ENCODE measurements around the gene MAMDC2.

The MAMDC2 gene

DNA sequence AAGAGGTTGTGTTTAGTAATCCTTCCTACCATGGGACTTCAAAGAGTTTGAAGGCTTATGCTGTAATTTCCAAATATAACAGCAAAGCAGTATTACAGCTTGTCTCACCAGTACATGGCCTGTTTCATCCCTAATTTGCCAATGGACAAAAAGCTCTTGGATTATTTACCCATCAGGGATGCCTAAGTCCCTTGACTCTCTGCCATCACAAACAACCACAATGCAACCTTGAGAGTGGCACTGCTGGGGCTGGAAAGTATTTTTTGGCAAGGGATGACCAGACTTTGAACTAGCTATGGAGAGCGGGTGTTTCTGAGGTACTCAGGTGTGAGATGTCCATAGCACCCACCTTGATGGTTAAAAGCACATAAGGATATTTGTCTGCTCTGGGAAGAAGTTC lies 9.1 kb downstream of the MAMDC2 start:
- TF ChIP-seq, protein P1, sequence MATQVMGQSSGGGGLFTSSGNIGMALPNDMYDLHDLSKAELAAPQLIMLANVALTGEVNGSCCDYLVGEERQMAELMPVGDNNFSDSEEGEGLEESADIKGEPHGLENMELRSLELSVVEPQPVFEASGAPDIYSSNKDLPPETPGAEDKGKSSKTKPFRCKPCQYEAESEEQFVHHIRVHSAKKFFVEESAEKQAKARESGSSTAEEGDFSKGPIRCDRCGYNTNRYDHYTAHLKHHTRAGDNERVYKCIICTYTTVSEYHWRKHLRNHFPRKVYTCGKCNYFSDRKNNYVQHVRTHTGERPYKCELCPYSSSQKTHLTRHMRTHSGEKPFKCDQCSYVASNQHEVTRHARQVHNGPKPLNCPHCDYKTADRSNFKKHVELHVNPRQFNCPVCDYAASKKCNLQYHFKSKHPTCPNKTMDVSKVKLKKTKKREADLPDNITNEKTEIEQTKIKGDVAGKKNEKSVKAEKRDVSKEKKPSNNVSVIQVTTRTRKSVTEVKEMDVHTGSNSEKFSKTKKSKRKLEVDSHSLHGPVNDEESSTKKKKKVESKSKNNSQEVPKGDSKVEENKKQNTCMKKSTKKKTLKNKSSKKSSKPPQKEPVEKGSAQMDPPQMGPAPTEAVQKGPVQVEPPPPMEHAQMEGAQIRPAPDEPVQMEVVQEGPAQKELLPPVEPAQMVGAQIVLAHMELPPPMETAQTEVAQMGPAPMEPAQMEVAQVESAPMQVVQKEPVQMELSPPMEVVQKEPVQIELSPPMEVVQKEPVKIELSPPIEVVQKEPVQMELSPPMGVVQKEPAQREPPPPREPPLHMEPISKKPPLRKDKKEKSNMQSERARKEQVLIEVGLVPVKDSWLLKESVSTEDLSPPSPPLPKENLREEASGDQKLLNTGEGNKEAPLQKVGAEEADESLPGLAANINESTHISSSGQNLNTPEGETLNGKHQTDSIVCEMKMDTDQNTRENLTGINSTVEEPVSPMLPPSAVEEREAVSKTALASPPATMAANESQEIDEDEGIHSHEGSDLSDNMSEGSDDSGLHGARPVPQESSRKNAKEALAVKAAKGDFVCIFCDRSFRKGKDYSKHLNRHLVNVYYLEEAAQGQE (IDR thresholded peaks at IDR 0.05; ENCODE audit: insufficient read depth in 1 of 2, low read depth in 2 of 2, low read length in 2 of 2): no peak
- no peak for TF ChIP-seq SIN3A (IDR thresholded peaks at IDR 0.05; ENCODE audit: borderline replicate concordance, insufficient read depth, low read length)
- no peak for TF ChIP-seq FOXP2 (optimal IDR thresholded peaks at IDR 0.05; ENCODE audit: borderline replicate concordance, extremely low read depth, extremely low read length, insufficient read depth)
- TF ChIP-seq TAF1 (IDR thresholded peaks at IDR 0.05; ENCODE audit: borderline replicate concordance, insufficient read depth, low read length): no peak
- TF ChIP-seq POLR2AphosphoS5 (IDR thresholded peaks at IDR 0.05; ENCODE audit: low read depth, low read length): no peak

DNA sequence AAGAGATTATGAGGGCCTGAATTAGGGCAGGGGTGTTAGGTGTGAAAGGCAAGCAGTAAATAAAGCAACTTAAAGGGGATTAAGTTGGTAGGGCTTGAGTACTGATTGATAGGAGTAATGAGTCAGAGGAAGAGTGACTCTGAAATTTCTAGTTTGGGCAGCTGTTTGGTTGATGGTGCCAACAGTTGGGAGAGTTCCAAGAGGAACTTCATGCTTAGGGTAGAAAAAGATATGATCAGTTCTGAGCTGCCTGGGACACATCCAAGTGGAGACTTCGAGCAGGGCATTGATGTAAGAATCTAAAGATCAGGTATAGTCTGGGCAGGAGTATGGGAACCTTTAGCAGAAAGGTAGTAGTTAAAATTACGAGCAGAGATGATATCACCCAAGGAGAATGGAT lies 10.2 kb downstream of the MAMDC2 start:
- TF ChIP-seq, protein P1 (IDR thresholded peaks at IDR 0.05; ENCODE audit: insufficient read depth in 1 of 2, low read depth in 2 of 2, low read length in 2 of 2): no peak
- TF ChIP-seq SIN3A (IDR thresholded peaks at IDR 0.05; ENCODE audit: borderline replicate concordance, insufficient read depth, low read length) (no peak), POLR2AphosphoS5 (IDR thresholded peaks at IDR 0.05; ENCODE audit: low read depth, low read length) (no peak), FOXP2 (optimal IDR thresholded peaks at IDR 0.05; ENCODE audit: borderline replicate concordance, extremely low read depth, extremely low read length, insufficient read depth) (no peak), TAF1 (IDR thresholded peaks at IDR 0.05; ENCODE audit: borderline replicate concordance, insufficient read depth, low read length) (no peak)

DNA sequence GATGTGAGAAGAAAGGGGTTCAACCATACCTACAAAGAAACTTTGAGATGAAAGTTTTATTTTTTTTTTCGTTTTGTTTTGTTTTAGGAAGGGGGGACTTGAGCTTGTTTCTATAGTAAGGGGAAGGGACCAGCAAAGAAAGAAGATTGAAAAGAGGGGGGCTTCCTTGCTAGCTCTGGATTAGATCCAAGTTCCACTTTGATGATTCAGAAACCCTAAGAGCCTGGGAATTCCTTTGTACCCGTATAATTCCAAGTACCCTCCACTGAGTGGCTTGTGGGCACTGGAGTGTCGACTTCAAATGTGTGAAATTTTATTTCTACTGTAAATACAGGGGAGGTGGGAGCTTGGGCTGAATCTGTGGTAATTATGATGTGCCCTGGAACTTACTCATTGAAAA lies 10.9 kb downstream of the MAMDC2 start:
- TF ChIP-seq SIN3A (IDR thresholded peaks at IDR 0.05; ENCODE audit: borderline replicate concordance, insufficient read depth, low read length) (no peak), TAF1 (IDR thresholded peaks at IDR 0.05; ENCODE audit: borderline replicate concordance, insufficient read depth, low read length) (no peak), POLR2AphosphoS5 (IDR thresholded peaks at IDR 0.05; ENCODE audit: low read depth, low read length) (no peak), FOXP2 (optimal IDR thresholded peaks at IDR 0.05; ENCODE audit: borderline replicate concordance, extremely low read depth, extremely low read length, insufficient read depth) (no peak)
- TF ChIP-seq, protein P1 (IDR thresholded peaks at IDR 0.05; ENCODE audit: insufficient read depth in 1 of 2, low read depth in 2 of 2, low read length in 2 of 2): no peak

DNA sequence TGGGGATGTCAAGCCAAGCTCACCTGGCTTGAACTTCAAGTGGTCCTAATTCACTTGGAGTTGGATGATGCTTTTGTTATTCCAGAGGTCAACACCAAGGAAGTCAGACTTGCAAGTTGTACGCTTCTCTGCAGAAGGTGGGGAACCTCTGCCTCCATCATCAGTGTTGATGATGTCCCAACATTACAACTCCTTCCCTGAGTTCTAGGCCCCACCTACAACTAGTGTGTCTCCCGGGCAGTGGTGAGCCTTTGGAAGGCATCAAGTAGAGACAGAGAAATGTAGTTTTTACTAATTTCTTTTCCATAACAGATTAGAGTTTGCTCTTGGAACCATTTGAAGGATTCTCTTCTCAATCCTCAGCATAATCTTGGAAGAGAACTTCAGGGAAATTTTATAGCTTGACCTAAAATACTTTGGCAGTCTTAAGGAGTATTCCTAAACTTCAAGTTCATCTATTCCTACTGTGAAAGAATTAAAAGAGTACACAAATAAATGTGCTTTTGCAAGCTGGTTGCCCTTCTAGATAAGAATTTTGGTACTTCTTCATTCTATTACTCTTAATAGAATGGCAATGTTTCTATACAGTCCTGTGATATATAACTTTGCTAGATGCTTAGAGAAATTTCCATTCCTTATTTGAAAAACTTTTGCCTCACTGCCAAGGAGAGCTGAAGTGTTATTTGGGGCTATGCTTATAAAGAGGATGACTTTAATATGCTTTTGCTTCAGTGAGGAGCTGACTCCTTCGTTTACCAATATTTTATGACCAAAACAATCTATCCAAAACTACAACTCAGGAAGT lies 12.0 kb downstream of the MAMDC2 start:
- TF ChIP-seq TAF1 (IDR thresholded peaks at IDR 0.05; ENCODE audit: borderline replicate concordance, insufficient read depth, low read length): no peak
- TF ChIP-seq SIN3A (IDR thresholded peaks at IDR 0.05; ENCODE audit: borderline replicate concordance, insufficient read depth, low read length): no peak
- no peak for TF ChIP-seq FOXP2 (optimal IDR thresholded peaks at IDR 0.05; ENCODE audit: borderline replicate concordance, extremely low read depth, extremely low read length, insufficient read depth)
- TF ChIP-seq, protein P1 (IDR thresholded peaks at IDR 0.05; ENCODE audit: insufficient read depth in 1 of 2, low read depth in 2 of 2, low read length in 2 of 2): no peak
- TF ChIP-seq POLR2AphosphoS5 (IDR thresholded peaks at IDR 0.05; ENCODE audit: low read depth, low read length): no peak

Data from PFSK-1 (cell line).